GM21737 (cell line): Measurements from ENCODE around the gene CD226.
"Not testable (repeated sequence)": the region's sequence is repeated elsewhere in the genome, so short reads cannot be mapped to it uniquely, and the experiment has no call there.

Experiments
- ATAC-seq: cut with Tn5 transposase; IDR thresholded peaks from one replicate; pipeline ENCODE4 v1.9.1; 2021; ENCODE audit warnings: mild to moderate bottlenecking, moderate library complexity; ENCODE audit not compliant: unreplicated experiment

CD226 gene

DNA sequence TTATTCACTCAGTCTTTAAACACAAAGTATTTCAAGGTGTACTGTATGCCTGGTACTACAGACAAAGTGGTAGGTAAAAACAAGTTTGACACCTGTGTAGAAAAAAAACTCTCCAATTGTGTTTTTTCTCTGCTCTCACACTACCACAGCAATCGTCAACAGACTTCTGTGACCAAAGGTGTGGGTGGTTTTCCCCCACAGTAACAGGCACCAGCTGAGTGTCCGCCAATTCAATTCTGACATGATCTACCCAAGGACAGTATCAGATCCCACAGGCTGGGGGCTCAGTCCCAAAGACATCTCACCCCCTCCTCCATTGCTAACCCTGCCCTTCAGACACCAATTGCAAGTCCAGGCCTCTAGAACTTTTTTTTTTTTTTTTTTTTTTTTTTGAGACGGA is 71.2 kb downstream of the CD226 start:
- no peak for ATAC-seq

DNA sequence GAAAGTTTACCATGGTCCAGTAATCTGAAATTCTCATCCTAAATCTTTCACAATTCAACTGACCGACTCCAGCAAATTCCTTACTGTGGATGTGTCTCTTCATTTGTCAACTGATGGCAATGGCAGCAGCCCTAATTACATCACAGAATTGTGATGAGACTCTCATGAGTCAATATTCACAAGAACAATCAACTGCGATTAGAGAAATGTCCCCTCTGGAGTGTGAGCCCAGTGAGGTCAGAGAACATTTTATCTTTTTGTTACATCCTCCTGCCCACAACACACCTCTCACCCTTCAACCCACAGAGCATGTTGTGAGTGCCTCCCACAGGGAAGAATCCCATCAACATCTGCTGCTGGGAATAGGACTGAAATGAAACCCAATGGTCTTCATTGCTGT is 73.6 kb downstream of the CD226 start:
- ATAC-seq, result no peak

GRCh38 chr18:69872661-69873060 is 75.0 kb downstream of the CD226 start:
- no peak for ATAC-seq

DNA sequence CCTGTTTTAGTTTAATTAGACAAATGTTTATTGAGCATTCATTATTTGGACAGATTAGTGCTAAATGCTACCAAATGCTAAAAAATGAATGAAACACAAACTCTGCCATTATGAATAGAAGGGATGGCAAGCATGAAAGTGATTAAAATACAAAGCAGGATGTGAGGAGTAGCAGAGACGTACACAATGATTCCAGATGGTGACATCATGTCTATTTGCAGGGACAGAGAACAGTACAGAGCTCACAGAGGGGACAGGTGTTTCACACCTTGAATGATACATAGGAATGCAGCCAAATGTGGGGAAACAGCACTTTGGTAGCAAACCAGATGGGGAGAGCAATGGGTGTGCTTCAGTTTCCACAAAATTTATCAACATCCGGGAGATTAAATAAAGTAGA is 76.3 kb downstream of the CD226 start:
- ATAC-seq, result no peak

DNA sequence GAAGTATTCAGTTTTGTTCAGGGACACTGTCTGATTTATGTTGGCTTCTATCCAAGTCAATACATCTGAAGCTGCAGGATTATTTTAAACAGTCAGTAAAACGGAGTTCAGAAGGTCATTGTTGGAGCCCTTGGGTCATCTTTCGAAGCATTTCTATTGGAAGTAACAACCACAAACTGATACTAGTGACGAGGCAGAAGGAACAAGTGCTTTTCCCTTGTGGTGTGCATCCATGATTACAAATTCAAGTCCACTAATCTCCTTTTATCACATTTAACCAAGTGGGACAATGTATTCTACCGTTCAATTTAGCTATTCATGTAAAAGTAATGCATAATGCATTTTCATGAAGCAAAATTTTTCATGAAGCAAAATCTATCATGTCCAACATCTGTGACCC is 76.9 kb downstream of the CD226 start:
- no peak for ATAC-seq

GRCh38 chr18:69866212-69866611 is 81.5 kb downstream of the CD226 start:
- ATAC-seq, result no peak

GRCh38 chr18:69865776-69866175 is 81.9 kb downstream of the CD226 start:
- ATAC-seq, result no peak

- peak; percentile 74 for ATAC-seq
Observed at GRCh38 chr18:69864802-69865201, 82.9 kb downstream of the CD226 start.

DNA sequence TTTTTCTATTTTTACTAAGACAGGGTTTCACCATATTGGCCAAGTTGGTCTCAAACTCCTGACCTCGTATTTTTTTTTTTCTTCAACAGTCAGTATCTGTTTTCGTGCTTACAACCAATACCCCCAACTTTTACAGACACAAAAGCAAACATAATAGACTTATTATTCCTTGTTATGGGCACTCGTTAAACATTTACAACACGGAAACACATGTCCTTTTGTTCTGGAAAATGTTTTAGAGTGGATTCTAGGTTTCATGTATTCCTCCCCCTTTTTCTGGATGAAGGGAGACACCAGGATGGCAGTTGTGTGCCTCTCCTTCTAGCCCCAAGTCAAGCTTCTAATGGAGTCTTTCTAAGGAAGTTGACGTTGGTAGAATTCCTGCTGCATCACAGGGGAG is 88.8 kb downstream of the CD226 start:
- ATAC-seq, result no peak

DNA sequence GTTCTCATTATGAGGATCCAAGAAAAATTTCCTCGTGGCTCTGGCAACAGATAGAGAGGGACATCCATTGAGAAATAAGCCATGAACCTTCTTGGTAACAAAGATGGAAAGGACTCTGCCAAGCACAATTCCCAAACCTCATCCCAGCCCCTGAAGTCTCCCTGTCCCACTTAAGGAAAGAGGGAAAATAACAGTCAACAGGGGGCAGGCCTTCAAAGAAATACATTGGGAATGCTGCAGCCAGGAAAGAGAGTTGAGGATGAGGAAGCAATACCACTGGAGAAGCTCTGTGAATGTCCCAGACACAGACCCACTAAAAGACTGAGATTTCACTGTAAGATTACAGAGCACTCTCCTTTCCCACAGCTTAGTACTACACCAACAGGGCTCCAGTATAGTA is 93.2 kb downstream of the CD226 start:
- no peak for ATAC-seq

- no peak for ATAC-seq
Observed at GRCh38 chr18:69853051-69853450, 94.6 kb downstream of the CD226 start.

- ATAC-seq, result no peak
Observed at GRCh38 chr18:69845593-69846506, 101.8 kb downstream of the CD226 start.

- ATAC-seq, result no peak
Observed at GRCh38 chr18:69844656-69845055, 103.0 kb downstream of the CD226 start.

DNA sequence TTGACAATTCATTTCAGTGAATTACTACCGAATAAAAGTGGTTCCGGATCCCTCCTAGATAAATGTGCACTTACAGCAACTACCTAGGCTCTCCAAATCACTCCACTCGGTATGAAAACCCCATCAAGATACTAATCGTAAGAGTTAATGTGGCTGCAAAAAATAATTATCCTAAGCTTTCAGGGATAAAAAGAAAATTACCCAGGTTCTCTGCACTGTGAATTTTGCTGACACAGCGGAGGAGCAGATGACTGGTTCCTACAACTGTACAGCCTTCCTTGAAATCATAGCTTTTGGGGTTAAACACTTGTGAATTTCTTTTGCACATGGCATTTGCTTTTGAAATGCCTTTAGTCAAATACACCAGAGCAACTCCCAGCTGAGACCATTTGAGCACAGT is 104.7 kb downstream of the CD226 start:
- no peak for ATAC-seq

DNA sequence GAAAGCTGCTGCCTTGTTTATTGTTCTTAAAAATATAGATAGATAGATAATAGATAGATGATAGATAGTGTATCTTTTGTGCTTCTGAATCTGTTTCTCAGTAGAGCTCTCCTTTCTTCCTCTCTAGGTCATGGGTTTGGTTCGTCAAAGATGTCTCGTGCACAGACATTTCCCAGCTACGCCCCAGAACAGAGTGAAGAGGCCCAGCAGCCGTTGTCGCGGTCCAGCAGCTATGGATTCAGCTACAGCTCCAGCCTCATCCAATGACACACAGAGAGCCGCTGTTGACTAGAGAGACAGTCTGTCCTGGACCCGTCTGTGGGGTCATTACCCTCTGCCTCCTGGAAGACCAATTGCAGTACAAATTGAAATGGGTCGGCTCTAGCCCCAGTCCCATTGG is 106.6 kb downstream of the CD226 start:
- ATAC-seq, result no peak

DNA sequence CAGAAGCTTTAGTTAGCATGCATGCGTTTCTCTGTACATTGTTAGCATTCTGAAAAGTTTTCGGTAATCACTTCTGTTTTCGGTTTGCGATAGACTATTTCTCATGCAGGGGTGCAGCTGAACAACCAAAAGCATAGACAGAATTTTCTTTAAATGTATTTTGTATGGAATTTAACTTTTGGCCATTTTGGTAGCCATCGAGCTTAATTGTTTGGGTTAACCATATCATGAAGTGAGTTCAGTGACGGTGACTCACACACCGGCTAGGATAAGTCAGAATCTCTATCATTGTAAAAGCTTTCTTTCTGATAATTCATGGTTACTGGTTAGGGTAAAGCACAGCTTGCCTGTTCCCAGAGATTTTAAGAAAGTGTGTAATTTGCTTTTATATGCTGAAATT is 107.2 kb downstream of the CD226 start:
- no peak for ATAC-seq

- ATAC-seq, result no peak
Observed at GRCh38 chr18:69840001-69840400, 107.7 kb downstream of the CD226 start.

DNA sequence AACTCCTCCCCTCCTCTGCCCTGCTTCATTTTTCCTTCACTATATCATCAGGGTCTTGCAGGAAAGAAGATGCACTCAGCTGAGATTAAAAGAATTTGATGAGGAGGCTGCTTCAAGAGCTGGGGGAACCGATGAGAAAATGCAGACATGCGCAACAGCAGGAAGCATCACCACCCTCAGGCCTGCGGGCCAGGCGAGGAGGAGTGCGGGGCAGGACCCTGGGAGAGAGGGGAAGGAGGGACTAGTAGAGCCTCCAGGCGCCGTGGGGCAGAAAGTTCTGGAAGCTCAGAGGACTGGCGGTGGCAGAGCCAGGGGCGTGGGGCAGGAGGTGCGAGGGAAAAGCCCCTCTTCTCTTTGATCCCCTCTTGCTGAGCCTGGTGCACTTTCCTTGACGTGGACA is 108.2 kb downstream of the CD226 start:
- ATAC-seq, result no peak

DNA sequence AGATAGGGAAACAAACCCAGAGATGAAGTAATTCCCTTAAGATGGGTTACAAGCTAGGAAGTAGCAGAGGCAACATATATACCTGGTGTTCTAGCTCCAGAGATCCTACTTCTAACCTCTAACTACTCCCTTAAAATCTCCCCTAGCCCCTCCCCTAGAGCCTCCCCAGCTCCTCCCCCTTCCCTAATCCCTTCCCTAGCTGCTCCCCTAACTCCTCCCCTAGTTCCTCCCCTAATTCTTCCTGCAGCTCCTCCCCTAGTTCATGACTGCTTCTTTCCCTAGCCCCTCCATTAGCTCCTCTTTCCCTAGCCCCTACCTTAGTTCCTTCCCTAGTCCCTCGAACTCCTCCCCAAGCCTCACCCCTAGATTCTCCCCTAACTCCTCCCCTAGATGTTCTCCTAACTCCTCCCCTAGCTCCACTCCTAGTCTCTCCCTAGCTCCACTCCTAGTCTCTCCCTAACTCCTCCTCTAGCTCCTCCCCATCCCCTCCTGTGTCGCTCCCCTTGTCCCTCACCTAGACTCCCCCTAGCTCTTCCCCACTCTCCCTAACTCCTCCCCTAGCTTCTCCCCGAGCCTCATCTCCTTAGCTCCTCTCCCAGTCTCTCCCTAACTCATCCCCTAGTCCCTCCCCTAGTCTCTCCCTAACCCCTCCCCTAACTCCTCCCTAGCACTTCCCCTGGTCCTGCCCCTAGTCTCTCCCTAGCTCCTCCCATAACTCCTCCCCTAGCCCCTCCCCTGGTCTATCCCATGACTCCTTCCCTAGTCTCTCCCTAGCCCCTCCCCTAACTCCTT is 108.9 kb downstream of the CD226 start:
- ATAC-seq, result no peak

DNA sequence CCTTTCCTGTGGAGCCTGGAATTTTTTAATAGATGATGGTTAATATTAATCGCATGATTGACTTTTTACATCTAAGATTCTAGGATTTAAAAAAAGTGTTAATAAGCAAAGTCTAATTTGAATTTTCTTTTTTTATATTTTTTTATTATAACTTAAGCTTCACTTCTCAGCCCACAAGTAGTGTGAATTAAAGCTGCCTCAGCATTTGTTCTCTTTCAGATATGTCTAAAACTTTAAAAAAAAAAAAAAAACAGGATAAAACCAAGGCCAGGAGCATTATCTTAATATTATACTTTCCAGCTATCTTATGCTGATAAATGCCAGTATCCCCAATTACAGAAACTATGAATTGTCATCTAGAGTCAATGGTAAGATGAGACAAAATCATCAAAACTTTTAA is 109.7 kb downstream of the CD226 start:
- no peak for ATAC-seq

DNA sequence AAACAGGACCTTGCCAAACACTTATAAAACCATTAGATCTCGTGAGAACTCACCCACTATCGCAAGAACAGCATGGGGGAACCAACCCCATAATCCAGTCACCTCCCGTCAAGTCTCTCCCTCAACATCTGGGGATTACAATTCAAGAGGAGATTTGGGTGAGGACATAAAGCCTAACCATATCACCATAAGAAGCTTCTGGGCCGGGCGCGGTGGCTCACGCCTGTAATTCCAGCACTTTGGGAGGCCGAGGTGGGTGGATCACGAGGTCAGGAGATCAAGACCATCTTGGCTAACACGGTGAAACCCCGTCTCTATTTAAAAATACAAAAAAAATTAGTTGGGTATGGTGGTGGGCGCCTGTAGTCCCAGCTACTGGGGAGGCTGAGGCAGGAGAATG is 112.7 kb downstream of the CD226 start:
- ATAC-seq, result not testable (repeated sequence)

DNA sequence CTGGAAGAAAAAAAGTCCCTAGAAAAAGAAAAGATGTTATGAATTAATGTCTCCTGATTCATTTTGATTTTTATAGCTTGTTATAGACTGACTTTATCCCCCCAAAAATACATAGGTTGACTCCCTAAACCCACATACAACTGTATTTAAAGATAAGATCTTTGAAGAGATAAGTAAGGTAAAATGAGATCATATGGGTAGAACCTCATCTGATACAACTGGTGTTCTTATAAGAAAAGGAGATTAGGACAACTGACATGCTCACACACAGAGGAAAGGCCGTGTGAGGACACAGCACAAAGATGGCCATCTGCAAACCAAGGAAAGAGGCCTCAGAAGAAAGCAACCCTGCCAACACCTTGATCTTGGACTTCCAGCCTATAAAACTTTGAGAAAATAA is 117.5 kb downstream of the CD226 start:
- no peak for ATAC-seq
